Activated B cell treated with CpG ODN at 0.5 μM for 24 hours (primary cell): ENCODE results near the gene ZHX3. TPM values are rescaled to one million over a fixed set of nuclear protein-coding genes. Genes with fewer than 3 reads are reported as not detected.

Experiments
- ATAC-seq: fragments of 200-7000 bp; cut with Tn5 transposase; one replicate; pipeline ENCODE4 v1.10.0; 2021; ENCODE audit warnings: low read depth, mild to moderate bottlenecking, moderate library complexity
- CTCF ChIA-PET: fragments of 350-600 bp; sonication (Branson Sonifier 250); formaldehyde crosslinking; loops from one replicate; lab custom pipeline; 2021; ENCODE audit warnings: antibody characterized with exemption; lab: Charles Lee
- POLR2A ChIA-PET: fragments of 350-600 bp; sonication (Branson Sonifier 250); formaldehyde crosslinking; loops from one replicate; lab custom pipeline; 2021; ENCODE audit warnings: antibody characterized with exemption; lab: Charles Lee
- DNase-seq: peaks from one replicate; pipeline ENCODE4 v3.0.0; 2022
- H3K27ac Mint-ChIP-seq: one replicate; pipeline ENCODE4 v1.8.0; 2020; ENCODE audit warnings: mixed read lengths
- H3K27me3 Mint-ChIP-seq: one replicate; pipeline ENCODE4 v1.8.0; 2021; ENCODE audit warnings: mixed read lengths
- H3K36me3 Mint-ChIP-seq: one replicate; pipeline ENCODE4 v1.8.0; 2021; ENCODE audit warnings: low read depth, mixed read lengths
- H3K4me1 Mint-ChIP-seq: one replicate; pipeline ENCODE4 v1.8.0; 2021; ENCODE audit warnings: mixed read lengths
- H3K4me3 Mint-ChIP-seq: one replicate; pipeline ENCODE4 v1.8.0; 2020; ENCODE audit warnings: mild to moderate bottlenecking, mixed read lengths
- H3K9me3 Mint-ChIP-seq: one replicate; pipeline ENCODE4 v1.8.0; 2020; ENCODE audit warnings: mixed read lengths
- CTCF ChIP-seq: fragments of 200-600 bp; IDR thresholded peaks from one replicate; pipeline ENCODE4 v1.8.0; 2022; ENCODE audit warnings: antibody characterized with exemption, mild to moderate bottlenecking
- intact Hi-C: fragments of 100-400 bp; cut with micrococcal nuclease; formaldehyde crosslinking; loops from one replicate; pipeline ENCODE4 v1.15.1; 2024
- total RNA-seq: library from RNA; stranded (reverse); gene quantifications from 2 replicates; pipeline ENCODE4 v1.2.3, GENCODE V29; 2022

Gene ZHX3
- total RNA-seq, 1 donor from 2014 or later, result 21.2 TPM

GRCh38 chr20:41261790-41262717, 55.5 kb downstream of the ZHX3 start:
- ChIA-PET CTCF (no interaction called here), POLR2A (no interaction called here)
- ATAC-seq (no peak), DNase-seq (no peak)
- Mint-ChIP-seq H3K4me3 (no peak overlapping the region), H3K27ac (no peak overlapping the region), H3K4me1 (no peaks in the 10 kb centered on the region), H3K27me3 (no peaks in the 10 kb centered on the region), H3K9me3 (no peaks in the 10 kb centered on the region), H3K36me3 (no peaks in the 10 kb centered on the region)
- no peak for TF ChIP-seq CTCF
- intact Hi-C loops, result no loop called here

DNA sequence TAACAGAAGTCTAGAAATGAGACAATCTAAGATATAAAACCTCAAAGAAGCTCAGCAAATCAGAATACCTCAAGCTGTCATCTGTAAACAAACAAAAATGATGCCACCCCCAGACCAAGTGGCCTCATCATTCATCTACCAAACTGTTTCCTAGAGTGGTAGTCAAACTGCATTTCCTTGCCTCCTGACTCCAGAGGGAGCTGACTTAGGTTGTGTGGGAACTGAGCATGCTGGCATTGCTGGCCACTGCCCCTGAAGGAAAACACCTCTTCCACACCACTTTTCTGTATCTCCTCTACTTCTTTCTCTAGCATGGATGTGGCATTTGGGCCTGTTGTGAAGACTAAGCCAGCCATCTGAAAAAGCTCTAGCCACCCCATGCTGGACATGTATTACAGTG, 56.3 kb downstream of the ZHX3 start:
- DNase-seq, result no peak
- H3K4me1 Mint-ChIP-seq, result no peaks in the 10 kb centered on the region
- no peak overlapping the region for H3K27ac Mint-ChIP-seq
- POLR2A ChIA-PET, result no interaction called here
- CTCF ChIA-PET, result no interaction called here
- H3K9me3 Mint-ChIP-seq, result no peaks in the 10 kb centered on the region
- no peak overlapping the region for H3K4me3 Mint-ChIP-seq
- no peak for TF ChIP-seq CTCF
- no peaks in the 10 kb centered on the region for H3K36me3 Mint-ChIP-seq
- ATAC-seq, result no peak
- intact Hi-C loops, result no loop called here
- no peaks in the 10 kb centered on the region for H3K27me3 Mint-ChIP-seq

GRCh38 chr20:41260734-41261220, 56.8 kb downstream of the ZHX3 start:
- Mint-ChIP-seq H3K27ac (no peak overlapping the region), H3K27me3 (no peaks in the 10 kb centered on the region), H3K4me3 (no peak overlapping the region), H3K36me3 (no peaks in the 10 kb centered on the region), H3K4me1 (no peaks in the 10 kb centered on the region), H3K9me3 (no peaks in the 10 kb centered on the region)
- intact Hi-C loops, result no loop called here
- DNase-seq (no peak), ATAC-seq (no peak)
- ChIA-PET POLR2A (no interaction called here), CTCF (no interaction called here)
- TF ChIP-seq CTCF, result no peak

- no peaks in the 10 kb centered on the region for H3K9me3 Mint-ChIP-seq
- DNase-seq, result no peak
- H3K4me1 Mint-ChIP-seq, result no peaks in the 10 kb centered on the region
- no peak for ATAC-seq
- no peaks in the 10 kb centered on the region for H3K27me3 Mint-ChIP-seq
- H3K36me3 Mint-ChIP-seq, result no peaks in the 10 kb centered on the region
- ChIA-PET CTCF (no interaction called here), POLR2A (no interaction called here)
- intact Hi-C loops, result no loop called here
- no peak for TF ChIP-seq CTCF
- no peak overlapping the region for H3K4me3 Mint-ChIP-seq
- no peak overlapping the region for H3K27ac Mint-ChIP-seq
Observed at GRCh38 chr20:41259309-41259708, 58.2 kb downstream of the ZHX3 start.

DNA sequence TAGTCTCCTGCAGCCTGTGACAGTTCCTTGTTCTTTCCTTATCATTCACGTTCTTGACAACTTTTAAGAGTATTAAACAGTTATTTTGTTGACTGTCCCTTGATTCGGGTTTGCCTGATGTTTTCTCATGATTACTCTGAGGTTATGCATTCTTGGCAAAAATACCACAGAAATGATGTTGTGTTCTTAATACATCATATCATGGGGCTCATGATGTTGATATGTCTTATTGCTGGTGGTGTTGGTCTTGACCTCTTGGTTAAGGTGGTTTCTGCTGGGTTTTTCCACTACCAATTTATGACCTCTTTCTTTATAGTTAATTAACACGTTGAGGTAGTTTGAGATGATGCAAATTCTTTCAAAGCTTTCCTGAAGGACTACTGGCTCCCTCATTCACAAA, 59.1 kb downstream of the ZHX3 start:
- H3K36me3 Mint-ChIP-seq, result no peaks in the 10 kb centered on the region
- CTCF ChIA-PET, result no interaction called here

More for the DNA sequence above, 59.1 kb downstream of the ZHX3 start:
- ATAC-seq, result no peak
- Mint-ChIP-seq H3K4me1 (no peaks in the 10 kb centered on the region), H3K9me3 (no peaks in the 10 kb centered on the region), H3K27me3 (no peaks in the 10 kb centered on the region), H3K27ac (no peak overlapping the region), H3K4me3 (no peak overlapping the region)
- intact Hi-C loops, result no loop called here
- POLR2A ChIA-PET, result no interaction called here
- no peak for TF ChIP-seq CTCF
- DNase-seq, result no peak
